Measurements from ENCODE around the gene FOLR1.
"Not testable (repeated sequence)": the region's sequence is repeated elsewhere in the genome, so short reads cannot be mapped to it uniquely, and the experiment has no call there.

FOLR1 gene

DNA sequence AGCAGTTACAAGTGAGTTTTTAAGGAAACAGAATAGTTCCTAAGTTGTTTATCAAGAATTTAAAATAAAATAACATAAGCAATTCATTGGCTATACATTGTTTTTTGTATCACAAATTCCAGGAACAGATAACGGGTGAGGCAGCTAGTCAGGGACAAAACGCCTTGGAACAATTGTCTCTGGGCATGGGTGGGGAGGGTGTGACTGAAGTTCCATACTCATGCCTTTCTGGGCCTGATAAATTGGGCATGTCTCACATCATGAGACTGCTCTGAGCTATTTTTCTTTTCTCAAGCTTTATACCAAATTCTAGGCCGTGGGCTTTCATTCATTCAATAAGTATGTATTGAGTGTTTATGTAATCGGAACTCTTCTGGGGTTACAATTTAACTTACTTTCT is 34.8 kb upstream of the FOLR1 start:
- H3K36me3 ChIP-seq (ENCODE audit: insufficient read depth, low read length) = no peaks in the 10 kb centered on the region
- no peak overlapping the region for H3K27ac ChIP-seq (ENCODE audit: low read length)
- H3K79me2 ChIP-seq (ENCODE audit: insufficient read depth, low read length) = no peaks in the 10 kb centered on the region
- peaks cover 9% of the 10 kb centered on the region for H3K27me3 ChIP-seq (ENCODE audit: insufficient read depth, low read length, poor library complexity)
- no peaks in the 10 kb centered on the region for H4K20me1 ChIP-seq (ENCODE audit: insufficient read depth, low read length)
- no peak overlapping the region for H3K4me3 ChIP-seq (ENCODE audit: low read depth in 1 of 2, low read length in 2 of 2)
- ATAC-seq (ENCODE audit: insufficient read depth, low read depth) (no peak), DNase-seq (no peak)
- no peak overlapping the region for H3K9ac ChIP-seq (ENCODE audit: low read depth, low read length)
- no peak overlapping the region for H2AFZ ChIP-seq (ENCODE audit: low read depth, low read length)
- no peaks in the 10 kb centered on the region for H3K4me1 ChIP-seq (ENCODE audit: insufficient read depth, low read length)
- TF ChIP-seq EZH2 (IDR thresholded peaks at IDR 0.05; ENCODE audit: borderline replicate concordance, low read depth, low read length, severe bottlenecking) = no peak
- TF ChIP-seq, protein P1, sequence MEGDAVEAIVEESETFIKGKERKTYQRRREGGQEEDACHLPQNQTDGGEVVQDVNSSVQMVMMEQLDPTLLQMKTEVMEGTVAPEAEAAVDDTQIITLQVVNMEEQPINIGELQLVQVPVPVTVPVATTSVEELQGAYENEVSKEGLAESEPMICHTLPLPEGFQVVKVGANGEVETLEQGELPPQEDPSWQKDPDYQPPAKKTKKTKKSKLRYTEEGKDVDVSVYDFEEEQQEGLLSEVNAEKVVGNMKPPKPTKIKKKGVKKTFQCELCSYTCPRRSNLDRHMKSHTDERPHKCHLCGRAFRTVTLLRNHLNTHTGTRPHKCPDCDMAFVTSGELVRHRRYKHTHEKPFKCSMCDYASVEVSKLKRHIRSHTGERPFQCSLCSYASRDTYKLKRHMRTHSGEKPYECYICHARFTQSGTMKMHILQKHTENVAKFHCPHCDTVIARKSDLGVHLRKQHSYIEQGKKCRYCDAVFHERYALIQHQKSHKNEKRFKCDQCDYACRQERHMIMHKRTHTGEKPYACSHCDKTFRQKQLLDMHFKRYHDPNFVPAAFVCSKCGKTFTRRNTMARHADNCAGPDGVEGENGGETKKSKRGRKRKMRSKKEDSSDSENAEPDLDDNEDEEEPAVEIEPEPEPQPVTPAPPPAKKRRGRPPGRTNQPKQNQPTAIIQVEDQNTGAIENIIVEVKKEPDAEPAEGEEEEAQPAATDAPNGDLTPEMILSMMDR (IDR thresholded peaks at IDR 0.05; ENCODE audit: borderline replicate concordance, extremely low read depth, low read length, poor library complexity, severe bottlenecking) = no peak
- H3K4me2 ChIP-seq (ENCODE audit: insufficient read depth, low read length) = no peak overlapping the region
- no peaks in the 10 kb centered on the region for H3K9me3 ChIP-seq (ENCODE audit: insufficient read depth, low read length, severe bottlenecking)

DNA sequence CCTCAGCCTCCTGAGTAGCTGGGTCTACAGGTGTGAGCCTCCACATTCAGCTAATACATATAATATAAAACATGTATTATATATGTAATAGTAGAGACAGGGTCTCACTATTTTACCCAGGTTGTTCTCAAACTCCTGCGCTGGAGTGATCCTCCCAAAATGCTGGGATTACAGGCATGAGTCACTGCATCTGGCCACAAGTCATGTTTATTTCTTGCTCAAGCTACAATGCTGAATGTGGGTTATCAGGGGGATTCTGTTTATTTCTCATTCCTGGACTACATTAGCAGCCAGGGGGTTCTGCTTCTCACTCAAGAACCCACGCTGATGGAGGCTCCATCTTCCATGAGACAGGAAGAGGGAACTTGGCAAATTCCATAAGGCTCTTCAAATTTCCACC is 31.6 kb upstream of the FOLR1 start:
- Histone ChIP-seq H3K9ac (ENCODE audit: low read depth, low read length) (no peak overlapping the region), H3K9me3 (ENCODE audit: insufficient read depth, low read length, severe bottlenecking) (no peaks in the 10 kb centered on the region), H3K36me3 (ENCODE audit: insufficient read depth, low read length) (no peaks in the 10 kb centered on the region), H4K20me1 (ENCODE audit: insufficient read depth, low read length) (no peaks in the 10 kb centered on the region), H3K79me2 (ENCODE audit: insufficient read depth, low read length) (no peaks in the 10 kb centered on the region), H3K27ac (ENCODE audit: low read length) (no peak overlapping the region), H3K27me3 (ENCODE audit: insufficient read depth, low read length, poor library complexity) (peaks cover 9% of the 10 kb centered on the region), H3K4me1 (ENCODE audit: insufficient read depth, low read length) (no peaks in the 10 kb centered on the region), H2AFZ (ENCODE audit: low read depth, low read length) (no peak overlapping the region), H3K4me3 (ENCODE audit: low read depth in 1 of 2, low read length in 2 of 2) (no peak overlapping the region), H3K4me2 (ENCODE audit: insufficient read depth, low read length) (no peak overlapping the region)
- TF ChIP-seq EZH2 (IDR thresholded peaks at IDR 0.05; ENCODE audit: borderline replicate concordance, low read depth, low read length, severe bottlenecking) = no peak
- TF ChIP-seq, protein P1 (IDR thresholded peaks at IDR 0.05; ENCODE audit: borderline replicate concordance, extremely low read depth, low read length, poor library complexity, severe bottlenecking) = no peak
- no peak for ATAC-seq (ENCODE audit: insufficient read depth, low read depth)
- no peak for DNase-seq

DNA sequence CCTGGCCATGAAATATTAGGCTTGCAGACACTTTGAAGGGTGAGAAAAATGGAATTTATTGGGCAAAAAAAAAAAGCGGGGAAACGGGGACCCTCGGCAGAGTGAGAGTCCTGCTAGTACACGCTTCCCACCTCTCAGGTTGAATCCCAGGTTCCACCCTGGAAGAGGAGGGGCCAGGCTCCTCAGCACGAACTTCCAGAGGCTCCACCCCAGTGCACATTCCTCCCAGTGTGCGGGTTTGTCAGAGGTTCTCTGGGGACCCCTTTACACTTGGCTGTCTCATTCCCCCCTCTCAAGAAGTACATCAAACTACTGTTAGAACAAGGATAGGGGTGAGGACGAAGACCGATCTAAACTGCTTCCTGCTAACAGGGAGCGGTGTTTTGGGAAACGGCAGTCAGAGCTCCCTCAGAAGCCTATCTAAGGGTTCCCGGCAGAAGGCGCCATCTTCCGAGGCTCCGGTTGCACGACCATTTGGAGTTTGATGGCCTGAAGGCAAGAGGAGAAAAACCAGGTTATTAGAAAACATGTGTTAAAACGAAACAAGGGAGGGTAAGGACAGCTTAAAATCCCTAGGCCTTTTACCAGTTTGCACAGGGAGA is 28.9 kb upstream of the FOLR1 start:
- Histone ChIP-seq H2AFZ (ENCODE audit: low read depth, low read length) (no peak overlapping the region), H3K27me3 (ENCODE audit: insufficient read depth, low read length, poor library complexity) (peaks cover 9% of the 10 kb centered on the region), H3K9me3 (ENCODE audit: insufficient read depth, low read length, severe bottlenecking) (no peaks in the 10 kb centered on the region), H3K4me1 (ENCODE audit: insufficient read depth, low read length) (no peaks in the 10 kb centered on the region), H3K4me3 (ENCODE audit: low read depth in 1 of 2, low read length in 2 of 2) (no peak overlapping the region), H3K9ac (ENCODE audit: low read depth, low read length) (no peak overlapping the region), H3K36me3 (ENCODE audit: insufficient read depth, low read length) (no peaks in the 10 kb centered on the region), H3K79me2 (ENCODE audit: insufficient read depth, low read length) (no peaks in the 10 kb centered on the region), H3K4me2 (ENCODE audit: insufficient read depth, low read length) (no peak overlapping the region), H3K27ac (ENCODE audit: low read length) (no peak overlapping the region), H4K20me1 (ENCODE audit: insufficient read depth, low read length) (no peaks in the 10 kb centered on the region)
- ATAC-seq (ENCODE audit: insufficient read depth, low read depth) = no peak
- DNase-seq = no peak
- TF ChIP-seq EZH2 (IDR thresholded peaks at IDR 0.05; ENCODE audit: borderline replicate concordance, low read depth, low read length, severe bottlenecking) = no peak
- TF ChIP-seq, protein P1 (IDR thresholded peaks at IDR 0.05; ENCODE audit: borderline replicate concordance, extremely low read depth, low read length, poor library complexity, severe bottlenecking) = no peak

DNA sequence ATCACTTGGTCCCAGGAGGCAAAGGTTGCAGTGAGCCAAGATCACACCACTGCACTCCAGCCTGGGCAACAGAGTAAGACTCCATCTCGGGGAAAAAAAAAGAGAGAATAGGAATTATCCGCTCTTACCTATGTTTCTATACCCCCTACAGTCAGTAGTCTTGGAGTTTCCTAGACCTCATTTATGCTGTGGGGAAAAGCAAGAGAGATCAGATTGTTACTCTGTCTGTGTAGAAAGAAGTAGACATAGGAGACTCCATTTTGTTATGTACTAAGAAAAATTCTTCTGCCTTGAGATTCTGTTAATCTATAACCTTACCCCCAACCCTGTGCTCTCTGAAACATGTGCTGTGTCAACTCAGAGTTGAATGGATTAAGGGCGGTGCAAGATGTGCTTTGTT is 27.8 kb upstream of the FOLR1 start:
- H4K20me1 ChIP-seq (ENCODE audit: insufficient read depth, low read length); H3K4me2 ChIP-seq (ENCODE audit: insufficient read depth, low read length); ATAC-seq (ENCODE audit: insufficient read depth, low read depth); H3K79me2 ChIP-seq (ENCODE audit: insufficient read depth, low read length); DNase-seq; H3K27ac ChIP-seq (ENCODE audit: low read length); H3K36me3 ChIP-seq (ENCODE audit: insufficient read depth, low read length); H3K4me3 ChIP-seq (ENCODE audit: low read depth in 1 of 2, low read length in 2 of 2); H2AFZ ChIP-seq (ENCODE audit: low read depth, low read length); H3K27me3 ChIP-seq (ENCODE audit: insufficient read depth, low read length, poor library complexity); H3K9me3 ChIP-seq (ENCODE audit: insufficient read depth, low read length, severe bottlenecking); H3K9ac ChIP-seq (ENCODE audit: low read depth, low read length); H3K4me1 ChIP-seq (ENCODE audit: insufficient read depth, low read length): not testable (repeated sequence)

DNA sequence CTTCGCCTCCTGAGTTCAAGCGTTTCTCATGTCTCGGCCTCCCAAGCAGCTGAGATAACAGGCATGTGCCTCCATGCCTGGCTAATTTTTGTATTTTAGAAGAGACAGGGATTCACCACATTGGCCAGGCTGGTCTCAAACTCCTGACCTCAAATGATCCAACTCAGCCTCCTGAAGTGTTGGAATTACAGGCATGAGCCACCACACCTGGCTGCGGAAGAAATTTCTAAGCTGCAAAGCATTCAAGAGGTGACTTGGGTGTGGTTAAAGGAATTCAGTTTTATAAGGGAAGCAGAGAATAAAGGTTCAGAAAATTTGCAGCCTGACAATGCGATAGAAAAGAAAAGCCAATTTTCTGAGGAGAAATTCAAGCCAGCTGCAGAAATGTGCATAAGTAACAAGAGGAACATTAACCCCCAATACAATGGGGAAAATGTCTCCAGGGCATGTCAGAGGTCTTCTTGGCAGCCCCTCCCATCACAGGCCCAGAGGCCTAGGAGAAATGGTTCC is 22.8 kb upstream of the FOLR1 start:
- not testable (repeated sequence) for H4K20me1 ChIP-seq (ENCODE audit: insufficient read depth, low read length); H3K36me3 ChIP-seq (ENCODE audit: insufficient read depth, low read length); H3K4me2 ChIP-seq (ENCODE audit: insufficient read depth, low read length); DNase-seq; H3K9ac ChIP-seq (ENCODE audit: low read depth, low read length); H3K9me3 ChIP-seq (ENCODE audit: insufficient read depth, low read length, severe bottlenecking); H3K4me1 ChIP-seq (ENCODE audit: insufficient read depth, low read length); ATAC-seq (ENCODE audit: insufficient read depth, low read depth); H2AFZ ChIP-seq (ENCODE audit: low read depth, low read length); H3K27me3 ChIP-seq (ENCODE audit: insufficient read depth, low read length, poor library complexity); H3K79me2 ChIP-seq (ENCODE audit: insufficient read depth, low read length); H3K4me3 ChIP-seq (ENCODE audit: low read depth in 1 of 2, low read length in 2 of 2); H3K27ac ChIP-seq (ENCODE audit: low read length)

DNA sequence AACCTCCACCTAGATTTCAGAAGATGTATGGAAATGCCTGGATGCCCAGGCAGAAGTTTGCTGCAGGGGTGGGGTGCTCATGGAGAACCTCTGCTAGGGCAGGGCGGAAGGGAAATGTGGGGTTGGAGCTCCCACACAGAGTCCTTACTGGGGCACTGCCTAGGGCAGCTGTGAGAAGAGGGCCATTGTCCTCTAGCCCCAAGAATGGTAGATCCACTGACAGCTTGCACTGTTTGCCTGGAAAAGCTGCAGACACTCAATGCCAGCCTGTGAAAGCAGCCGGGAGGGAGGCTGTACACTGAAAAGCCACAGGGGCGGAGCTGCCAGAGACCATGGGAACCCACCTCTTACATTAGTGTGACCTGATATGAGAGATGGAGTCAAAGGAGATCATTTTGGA is 22.2 kb upstream of the FOLR1 start:
- H3K27ac ChIP-seq (ENCODE audit: low read length); H3K36me3 ChIP-seq (ENCODE audit: insufficient read depth, low read length); DNase-seq: not testable (repeated sequence)

More for the DNA sequence above, 22.2 kb upstream of the FOLR1 start:
- not testable (repeated sequence) for ATAC-seq (ENCODE audit: insufficient read depth, low read depth); H3K4me2 ChIP-seq (ENCODE audit: insufficient read depth, low read length); H3K9ac ChIP-seq (ENCODE audit: low read depth, low read length); H3K9me3 ChIP-seq (ENCODE audit: insufficient read depth, low read length, severe bottlenecking); H3K79me2 ChIP-seq (ENCODE audit: insufficient read depth, low read length); H3K4me1 ChIP-seq (ENCODE audit: insufficient read depth, low read length); H3K27me3 ChIP-seq (ENCODE audit: insufficient read depth, low read length, poor library complexity); H3K4me3 ChIP-seq (ENCODE audit: low read depth in 1 of 2, low read length in 2 of 2); H2AFZ ChIP-seq (ENCODE audit: low read depth, low read length); H4K20me1 ChIP-seq (ENCODE audit: insufficient read depth, low read length)

All from DND-41 (cell line).